Measurements from ENCODE around the gene CYP2A6.

CYP2A6 gene

DNA sequence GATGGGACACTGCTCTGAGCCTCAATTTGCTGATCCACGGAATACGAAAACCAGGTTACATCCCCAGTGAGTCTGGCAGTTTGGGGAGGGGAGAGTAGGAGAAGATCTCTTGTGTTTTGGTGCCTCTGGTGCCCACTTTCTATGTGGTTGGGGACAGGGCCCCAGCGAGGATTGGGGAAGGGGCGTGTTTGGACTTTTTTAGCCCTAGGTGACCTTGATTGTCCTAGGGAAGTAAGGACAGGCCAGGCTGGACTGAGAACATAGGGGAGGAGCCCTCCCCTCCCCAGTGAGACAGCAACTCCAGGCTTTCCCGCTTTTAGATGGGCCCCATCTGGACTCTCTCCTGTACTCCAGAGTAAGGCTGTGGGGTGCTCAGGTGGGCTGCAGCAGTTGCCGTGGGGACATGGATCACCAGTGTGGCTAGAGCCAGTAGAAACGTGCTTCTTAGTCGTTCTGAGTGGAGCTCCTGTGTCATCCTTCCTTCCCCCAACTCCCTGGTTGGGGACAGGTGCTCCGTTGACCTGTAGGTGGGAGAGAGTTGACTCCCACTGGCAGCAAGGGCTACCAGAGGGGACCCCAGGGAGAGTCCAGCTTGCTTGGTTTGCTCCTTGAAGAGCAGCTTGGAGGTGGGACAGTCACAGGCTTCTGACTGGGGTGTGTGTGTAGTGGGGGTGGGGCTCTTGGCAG is 46.9 kb downstream of the CYP2A6 start:
- no peak for TF ChIP-seq CTCF (IDR thresholded peaks at IDR 0.05)

GRCh38 chr19:40802300-40803169 is 47.7 kb downstream of the CYP2A6 start:
- no peak for TF ChIP-seq CTCF (IDR thresholded peaks at IDR 0.05)

- no peak for TF ChIP-seq CTCF (IDR thresholded peaks at IDR 0.05)
Measured at GRCh38 chr19:40801426-40802299, 48.6 kb downstream of the CYP2A6 start.

- no peak for TF ChIP-seq CTCF (IDR thresholded peaks at IDR 0.05)
Measured at GRCh38 chr19:40800997-40801377, 49.3 kb downstream of the CYP2A6 start.

- no peak for TF ChIP-seq CTCF (IDR thresholded peaks at IDR 0.05)
Measured at GRCh38 chr19:40800339-40800996, 49.8 kb downstream of the CYP2A6 start.

DNA sequence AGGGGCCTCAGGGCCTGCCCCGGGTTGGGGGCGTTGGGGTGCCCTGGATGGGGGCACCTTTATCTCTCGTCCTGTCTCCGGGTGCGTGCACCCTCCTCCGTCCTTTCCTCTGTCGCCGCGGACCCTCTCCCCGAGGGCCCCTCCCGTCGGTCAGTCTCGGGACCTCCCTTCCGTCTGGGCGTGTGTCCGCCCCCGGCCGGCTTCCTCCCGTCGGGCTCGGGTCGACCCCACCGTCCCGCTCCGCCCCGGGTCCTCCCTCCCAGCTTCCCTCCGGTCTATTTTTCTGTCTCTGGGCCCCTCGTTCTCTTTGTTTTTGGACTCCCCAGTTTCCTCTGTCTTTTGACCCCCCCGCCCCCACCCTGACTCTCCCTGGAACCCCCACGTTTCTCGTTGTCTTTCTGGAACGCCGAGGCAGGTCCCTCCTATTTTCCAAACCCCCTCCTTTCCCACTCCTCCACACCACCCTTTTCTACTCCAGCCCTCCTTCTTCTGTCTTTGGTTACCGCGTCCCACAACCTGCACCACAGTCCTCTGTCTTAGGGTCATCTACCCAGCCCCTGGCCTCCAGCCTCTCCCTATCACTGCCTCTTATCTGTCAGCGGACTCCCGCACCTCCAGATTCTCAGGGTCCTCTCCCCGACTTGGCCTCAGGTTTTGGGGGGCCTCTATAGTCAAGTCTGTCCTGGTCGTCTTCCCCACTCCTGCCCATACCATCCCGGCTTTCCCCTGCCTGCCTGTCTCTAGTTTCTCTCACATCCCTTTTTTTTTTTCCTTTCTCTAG is 50.5 kb downstream of the CYP2A6 start:
- no peak for TF ChIP-seq CTCF (IDR thresholded peaks at IDR 0.05)
